CD4-positive, alpha-beta T cell treated with Interleukin-15 for 4 hours (primary cell): Measurements from ENCODE around the gene GPR173.

Experiments used
- DNase-seq: peaks from one replicate; pipeline ENCODE4 v3.0.0-alpha.2; 2020; ENCODE audit warnings: low spot score

Gene GPR173

GRCh38 chrX:53071604-53072417 is 23.2 kb downstream of the GPR173 start:
- peak; percentile 82 for DNase-seq

GRCh38 chrX:53072418-53073114 is 24.0 kb downstream of the GPR173 start:
- no peak for DNase-seq

- DNase-seq = no peak
These were observed 24.6 kb downstream of the GPR173 start for GRCh38 chrX:53073115-53073586.

GRCh38 chrX:53075011-53075410 is 26.4 kb downstream of the GPR173 start:
- no peak for DNase-seq

GRCh38 chrX:53076671-53077070 is 28.1 kb downstream of the GPR173 start:
- DNase-seq = no peak

- no peak for DNase-seq
These were observed 28.9 kb downstream of the GPR173 start for GRCh38 chrX:53077207-53078197.

GRCh38 chrX:53078943-53079342 is 30.4 kb downstream of the GPR173 start:
- no peak for DNase-seq

GRCh38 chrX:53080628-53081580 is 32.3 kb downstream of the GPR173 start:
- peak; percentile 21 for DNase-seq

- DNase-seq = peak; percentile 94
These were observed 33.6 kb downstream of the GPR173 start, which contains the start of gene TSPYL2 for GRCh38 chrX:53081925-53082772. Gene TSPYL2 (plus strand): TSS chrX:53082367. CDS start chrX:53082499, 132 bp downstream.

- no peak for DNase-seq
These were observed 34.4 kb downstream of the GPR173 start for GRCh38 chrX:53082773-53083616.

GRCh38 chrX:53084043-53084570 is 35.5 kb downstream of the GPR173 start:
- no peak for DNase-seq

GRCh38 chrX:53084863-53085262 is 36.3 kb downstream of the GPR173 start:
- no peak for DNase-seq

GRCh38 chrX:53085661-53086229 is 37.2 kb downstream of the GPR173 start:
- no peak for DNase-seq

- no peak for DNase-seq
These were observed 37.9 kb downstream of the GPR173 start for GRCh38 chrX:53086464-53086863.

- no peak for DNase-seq
These were observed 38.8 kb downstream of the GPR173 start for GRCh38 chrX:53087388-53087831.

- DNase-seq = peak; percentile 85
These were observed 39.8 kb downstream of the GPR173 start for GRCh38 chrX:53088136-53088974.

GRCh38 chrX:53089224-53089842 is 40.7 kb downstream of the GPR173 start:
- peak; percentile 56 for DNase-seq
